ENCODE measurements around the gene BCL11B.
A peak's percentile ranks its signal among the peaks of the same experiment; 100 is the strongest.
"Not testable (repeated sequence)": the region's sequence is repeated elsewhere in the genome, so short reads cannot be mapped to it uniquely, and the experiment has no call there.

The BCL11B gene

DNA sequence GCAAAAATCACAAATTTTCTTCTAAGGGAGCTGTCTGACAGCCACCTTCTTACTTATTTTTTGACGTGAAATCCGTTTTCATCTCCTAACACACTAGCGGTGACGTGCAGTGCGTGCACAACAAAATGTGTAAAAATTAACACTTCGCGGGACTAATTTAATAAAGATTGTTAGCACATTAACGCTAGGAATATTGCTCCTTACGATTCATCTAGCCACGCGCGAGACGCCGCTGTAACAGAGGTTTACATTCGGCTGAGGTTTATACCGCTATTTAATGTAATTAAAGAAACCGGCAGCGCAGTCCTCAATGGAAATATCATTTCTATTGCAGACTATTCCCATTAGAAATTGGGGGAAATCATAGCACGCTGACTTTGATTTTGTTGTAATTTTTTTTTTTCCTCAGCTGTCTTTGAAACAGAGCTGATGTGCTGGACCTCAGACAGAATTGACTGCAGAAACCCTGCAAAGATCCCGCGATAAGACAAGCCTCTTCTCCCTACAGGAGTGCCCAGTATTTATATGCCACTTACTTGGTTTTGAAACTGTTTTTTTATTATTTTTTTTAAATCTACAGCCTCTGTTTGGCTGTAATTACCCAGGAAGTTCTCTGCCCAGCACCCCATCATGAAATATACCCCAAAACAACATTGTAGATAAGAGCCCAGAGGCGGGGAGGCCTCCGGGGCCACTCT is 31.2 kb downstream of the BCL11B start:
- no peak for DNase-seq (ENCODE audit: low read depth, low spot score)

- DNase-seq (ENCODE audit: low read depth, low spot score): no peak
Observed at GRCh38 chr14:99239661-99240092, 32.3 kb downstream of the BCL11B start.

- no peak for DNase-seq (ENCODE audit: low read depth, low spot score)
Observed at GRCh38 chr14:99238216-99238615, 33.8 kb downstream of the BCL11B start.

DNA sequence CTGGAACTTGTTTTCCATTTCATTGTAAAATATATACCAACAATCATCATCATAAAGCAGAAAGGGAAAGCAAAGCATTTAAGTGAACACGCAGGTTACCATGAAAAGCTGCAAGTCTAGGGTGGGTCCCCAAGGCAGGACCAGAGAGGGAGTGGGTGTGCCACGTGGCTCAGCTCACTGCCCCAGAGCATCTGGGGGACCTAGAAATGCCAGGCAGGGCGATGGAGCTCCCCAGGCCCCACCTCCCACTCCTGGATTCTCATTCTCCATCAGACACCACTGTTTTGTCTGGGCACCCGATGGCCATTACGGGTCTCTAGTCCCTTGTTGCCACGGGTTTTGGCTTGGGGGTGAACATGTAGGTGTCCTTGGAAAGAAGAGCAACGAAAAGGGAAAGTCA is 34.7 kb downstream of the BCL11B start:
- DNase-seq (ENCODE audit: low read depth, low spot score): no peak

DNA sequence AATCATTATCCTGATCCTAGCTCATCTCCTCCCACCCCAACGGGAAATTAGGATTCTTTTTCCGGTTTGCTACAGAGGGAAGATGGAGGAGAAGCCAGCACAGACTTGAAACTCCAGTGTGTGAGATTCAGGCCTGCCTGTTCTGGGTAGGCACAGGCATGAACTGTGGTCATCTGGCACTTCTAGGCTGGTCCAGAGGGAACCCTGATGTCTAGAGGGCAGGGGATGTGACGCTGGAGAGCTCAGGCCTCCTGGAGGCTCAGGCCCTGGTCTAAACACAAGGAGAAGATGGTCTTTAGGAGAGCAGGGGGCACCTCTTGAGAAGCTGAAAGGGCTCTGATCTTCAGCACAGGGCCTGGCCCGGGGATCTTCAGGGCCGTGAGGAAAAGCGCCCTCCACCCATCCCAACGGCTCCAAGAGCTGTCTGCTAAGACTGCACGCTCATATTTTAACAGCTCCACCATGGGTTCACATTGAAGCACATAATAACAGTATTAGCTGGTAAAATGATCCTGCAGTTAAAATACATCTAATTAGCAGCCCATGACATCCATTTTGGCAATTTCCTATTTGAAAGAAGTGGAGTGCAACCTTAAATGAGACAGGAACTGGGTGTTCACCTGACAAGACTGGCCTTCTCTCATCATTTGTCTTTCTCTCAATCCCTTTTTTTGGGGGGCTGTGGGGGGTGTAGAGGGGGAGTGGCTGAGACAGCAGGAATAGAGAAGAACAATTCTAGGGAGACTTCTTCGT is 35.4 kb downstream of the BCL11B start:
- no peak for DNase-seq (ENCODE audit: low read depth, low spot score)

GRCh38 chr14:99235582-99236320 is 36.2 kb downstream of the BCL11B start:
- DNase-seq (ENCODE audit: low read depth, low spot score): no peak

DNA sequence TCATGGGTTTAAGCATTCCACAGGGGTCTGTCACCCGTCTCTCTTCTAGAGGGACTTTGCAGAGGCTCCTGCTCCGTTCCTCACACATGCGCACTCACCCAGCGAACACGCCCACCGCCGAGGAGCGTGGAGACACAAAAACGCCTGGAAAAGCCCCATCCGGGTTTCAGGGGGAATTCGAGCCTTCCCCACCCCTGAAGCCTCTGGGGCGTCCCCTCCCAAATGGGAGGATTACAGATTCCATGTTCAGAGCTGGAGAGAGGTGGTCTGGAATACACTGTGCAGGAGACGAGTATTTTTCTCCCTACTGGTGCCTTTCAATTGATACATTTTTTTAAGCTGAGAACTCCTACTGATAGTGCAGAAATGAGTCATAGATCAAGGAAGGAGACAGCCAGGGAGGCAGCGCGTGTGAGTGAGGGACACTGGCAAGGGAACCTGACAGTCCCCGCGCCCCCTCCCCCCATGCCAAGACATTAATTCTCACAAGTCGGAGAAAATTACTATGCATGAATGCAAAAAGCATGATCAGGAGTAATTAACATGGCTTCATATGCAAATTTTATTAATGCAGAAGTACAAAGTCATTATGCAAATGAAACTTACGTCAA is 36.9 kb downstream of the BCL11B start:
- DNase-seq (ENCODE audit: low read depth, low spot score): no peak

DNA sequence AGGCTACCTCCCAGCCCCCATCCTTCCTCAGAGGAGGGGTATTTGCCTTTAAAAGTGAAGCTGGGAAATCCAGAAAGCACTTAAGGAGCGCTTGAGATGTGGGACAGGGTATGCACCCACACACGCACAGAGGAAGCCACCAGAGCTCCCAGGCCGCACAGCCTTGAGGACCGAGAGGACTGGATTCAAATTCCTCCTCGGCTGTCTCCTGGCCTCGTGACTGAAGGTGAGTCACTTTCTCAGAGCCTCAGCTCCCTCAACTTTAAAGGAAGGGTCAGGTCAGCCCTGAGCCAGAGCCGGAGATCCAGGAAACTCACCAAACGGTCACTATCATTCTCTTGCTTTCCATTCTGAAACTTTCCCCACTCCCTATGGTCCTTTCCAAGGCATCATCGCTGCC is 37.6 kb downstream of the BCL11B start:
- DNase-seq (ENCODE audit: low read depth, low spot score): no peak

- no peak for DNase-seq (ENCODE audit: low read depth, low spot score)
Observed at GRCh38 chr14:99233222-99234035, 38.6 kb downstream of the BCL11B start.

GRCh38 chr14:99232714-99233214 is 39.2 kb downstream of the BCL11B start:
- no peak for DNase-seq (ENCODE audit: low read depth, low spot score)

DNA sequence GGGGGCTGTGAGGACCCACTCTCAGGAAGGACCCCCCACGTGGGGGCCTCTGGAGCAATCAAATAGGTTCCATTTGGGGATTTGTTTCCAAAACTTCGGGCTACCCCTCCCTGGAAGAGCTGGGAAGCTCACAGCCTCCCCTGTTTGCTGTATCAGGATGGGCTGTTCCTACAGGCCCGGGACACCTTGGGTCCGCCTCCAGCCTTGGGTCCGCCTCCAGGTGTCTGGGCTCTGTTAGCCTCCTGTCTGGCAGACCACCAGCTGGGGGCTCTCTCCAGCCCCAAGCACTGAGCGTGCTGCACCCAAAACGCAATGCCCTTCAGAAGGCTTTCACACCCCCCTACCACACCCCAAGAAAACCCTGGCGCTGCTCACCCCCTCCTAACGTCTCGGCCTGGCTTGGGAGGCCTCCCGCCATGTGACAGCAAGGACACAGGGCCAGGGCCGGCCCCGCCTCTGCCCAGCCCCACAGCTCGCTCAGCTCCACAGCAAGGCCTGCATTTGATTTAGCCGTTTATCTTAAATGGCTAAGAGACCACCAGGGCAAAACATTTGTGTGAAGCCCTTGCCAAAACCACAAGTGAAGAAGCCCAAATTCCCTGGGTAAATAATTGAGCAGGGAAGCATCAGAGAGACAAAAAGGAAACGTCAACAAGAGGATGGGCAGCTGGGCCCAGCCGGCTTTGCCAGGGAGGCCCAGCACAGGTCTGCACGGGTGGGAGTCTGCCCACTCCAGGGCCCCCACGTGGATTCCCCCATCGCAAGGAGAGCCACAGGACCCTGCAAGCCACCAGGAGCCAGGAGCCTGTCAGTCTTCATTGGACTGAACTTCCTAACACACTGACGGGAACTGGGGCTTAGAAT is 39.9 kb downstream of the BCL11B start:
- DNase-seq (ENCODE audit: low read depth, low spot score): peak; percentile 23

DNA sequence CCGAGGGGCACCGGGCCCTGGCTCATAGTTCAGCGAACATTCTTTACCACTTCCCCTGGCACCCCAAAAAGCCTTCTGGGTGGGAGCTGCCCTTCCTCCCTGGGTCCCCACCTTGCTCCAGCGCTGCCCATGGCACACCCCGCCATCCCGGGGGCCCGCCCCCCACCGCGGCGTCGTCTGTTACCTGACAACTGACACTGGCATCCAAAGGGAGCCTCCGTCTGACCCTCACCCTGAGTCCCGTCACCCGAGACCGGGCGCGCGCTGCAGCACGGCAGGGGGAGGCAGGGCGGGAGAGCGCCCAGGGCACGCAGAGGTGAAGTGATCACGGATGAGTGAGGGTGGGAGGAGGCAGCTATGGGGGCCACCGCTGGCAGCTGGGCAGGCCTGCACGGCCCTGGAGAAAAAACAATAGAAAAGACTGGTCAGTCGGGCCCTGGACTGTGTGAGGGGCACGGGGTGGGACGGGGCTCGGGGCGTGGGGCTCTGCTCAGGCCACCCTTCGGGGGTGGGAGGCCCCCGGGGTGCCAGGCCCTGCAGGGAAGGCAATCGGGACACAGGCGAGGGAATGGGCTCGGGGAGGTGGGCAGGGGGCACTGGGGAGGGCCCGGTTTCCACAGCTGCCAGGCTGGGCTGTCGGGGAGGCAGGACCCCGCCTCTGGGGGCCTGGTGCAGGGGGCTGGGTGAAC is 40.7 kb downstream of the BCL11B start:
- no peak for DNase-seq (ENCODE audit: low read depth, low spot score)

DNA sequence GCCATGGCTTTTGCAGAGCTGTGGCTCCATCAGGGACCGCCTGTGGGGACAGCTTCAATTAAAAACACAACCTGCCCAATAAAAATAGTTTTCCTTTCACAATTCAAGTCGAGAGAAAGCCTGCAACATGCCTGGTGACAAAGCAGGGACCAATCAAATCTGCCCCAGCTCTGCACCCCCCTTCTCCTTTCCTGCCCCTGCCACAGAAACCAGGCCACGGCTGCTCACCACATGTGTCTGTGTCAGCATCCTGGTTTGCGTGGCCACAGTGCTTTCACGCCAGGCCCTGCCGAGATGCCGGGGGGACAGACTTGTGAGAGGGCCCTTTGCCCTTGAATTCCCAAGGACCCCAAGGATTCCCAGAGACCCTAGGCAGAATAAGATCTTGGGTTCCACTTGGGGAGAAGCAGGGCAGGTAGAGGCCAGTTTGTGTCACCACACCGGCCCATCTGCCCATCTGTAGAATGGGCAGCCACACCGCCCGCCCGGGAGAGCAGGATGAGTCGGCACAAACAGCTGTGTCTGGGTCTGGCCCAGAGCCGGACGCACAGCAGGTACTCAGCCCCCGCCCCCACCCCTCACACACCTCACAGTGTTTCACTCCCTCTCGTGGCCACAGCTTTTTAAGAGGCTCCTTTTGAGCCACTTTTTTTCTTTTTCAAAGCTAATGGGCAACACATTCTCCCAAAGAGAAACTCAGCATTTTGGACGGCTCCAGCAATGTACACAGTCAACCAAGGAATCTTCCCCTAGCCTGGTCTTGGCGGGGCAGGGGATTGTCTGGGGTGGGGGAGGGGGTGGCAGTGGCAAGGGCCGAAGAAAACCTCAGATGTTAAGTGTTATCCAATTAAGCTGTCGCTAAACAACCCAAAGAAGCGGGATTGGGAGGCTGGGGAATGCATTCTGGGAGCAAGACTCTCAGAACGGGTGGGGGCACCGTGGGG is 41.5 kb downstream of the BCL11B start:
- DNase-seq (ENCODE audit: low read depth, low spot score): peak; percentile 26

GRCh38 chr14:99229654-99230207 is 42.3 kb downstream of the BCL11B start:
- no peak for DNase-seq (ENCODE audit: low read depth, low spot score)

GRCh38 chr14:99228760-99229159 is 43.2 kb downstream of the BCL11B start:
- not testable (repeated sequence) for DNase-seq (ENCODE audit: low read depth, low spot score)

- DNase-seq (ENCODE audit: low read depth, low spot score): no peak
Observed at GRCh38 chr14:99226687-99227086, 45.3 kb downstream of the BCL11B start.

DNA sequence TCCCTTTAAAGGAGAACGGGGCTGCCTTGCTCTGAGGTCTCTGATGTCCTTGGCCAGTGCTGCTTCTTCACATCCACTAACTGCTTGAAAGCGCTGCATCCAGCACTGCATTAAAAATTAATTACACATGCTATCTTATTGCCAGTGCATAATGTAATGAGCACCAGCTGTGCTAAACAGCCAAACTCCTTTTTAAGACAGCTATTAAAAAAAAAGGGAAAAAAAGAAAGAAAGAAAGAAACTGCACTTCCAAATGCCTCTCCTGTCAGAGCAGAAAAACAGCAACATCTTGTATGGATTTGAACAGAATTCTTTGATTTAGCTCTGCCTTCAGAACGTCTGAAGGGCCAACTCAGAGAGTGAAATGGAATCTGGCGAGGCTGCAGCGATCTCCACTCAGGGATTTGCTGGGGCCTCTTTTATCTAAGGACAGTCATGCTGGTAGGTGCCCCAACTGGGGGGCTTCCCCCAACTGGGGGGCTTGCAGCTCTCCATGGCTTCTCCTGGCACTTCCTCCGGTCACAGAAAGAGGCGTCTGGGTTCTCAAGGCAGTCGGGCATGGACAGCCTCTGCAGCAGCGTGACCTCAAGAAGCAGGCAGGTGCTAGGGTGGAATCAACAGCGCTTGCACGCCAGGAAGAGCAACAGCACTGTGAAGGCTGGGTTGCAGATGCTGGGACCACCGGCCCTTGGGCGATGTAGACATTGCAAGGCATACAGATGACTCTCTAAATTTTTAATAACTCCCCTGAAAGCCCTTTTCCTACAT is 46.4 kb downstream of the BCL11B start:
- no peak for DNase-seq (ENCODE audit: low read depth, low spot score)

Measured in astrocyte of the hippocampus (primary cell).